Esophagus muscularis mucosa (tissue), 4 donors: ENCODE results near the gene GCKR. TPM values are rescaled to one million over a fixed set of nuclear protein-coding genes. Genes with fewer than 3 reads are reported as not detected.
"Not testable (repeated sequence)": the region's sequence is repeated elsewhere in the genome, so short reads cannot be mapped to it uniquely, and the experiment has no call there.

Source experiments
- DNase-seq: peaks from one replicate; pipeline ENCODE4 v3.0.0-alpha.2; 2017; ENCODE audit errors: extremely low spot score
- H3K27ac ChIP-seq, 4 donors: fragments of 200-600 bp; sonication (generic); replicated peaks in 1 of 4; 1 replicate in 3 of 4; 2 replicates in 1 of 4; pipeline ENCODE4 v1.5.1; 2016 to 2019; ENCODE audit warnings: mild to moderate bottlenecking in 1 of 4
- H3K27me3 ChIP-seq, 4 donors: fragments of 200-600 bp; sonication (generic); one replicate each; pipeline versions ENCODE4 v1.5.1 to v1.6.0; 2016 to 2019
- H3K36me3 ChIP-seq, 4 donors: fragments of 200-600 bp; sonication (generic); one replicate each; pipeline ENCODE4 v1.5.1; 2016 to 2019
- H3K4me1 ChIP-seq, 4 donors: fragments of 200-600 bp; sonication (generic); one replicate each; pipeline ENCODE4 v1.5.1; 2016 to 2019
- H3K4me3 ChIP-seq, 4 donors: fragments of 200-600 bp; sonication (generic); 1 replicate in 2 of 4; 2 replicates in 2 of 4; pipeline ENCODE4 v1.5.1; 2016 to 2019; ENCODE audit warnings: mild to moderate bottlenecking in 4 of 4, moderate library complexity in 1 of 4
- H3K9me3 ChIP-seq, 4 donors: fragments of 200-600 bp; sonication (generic); 1 replicate in 3 of 4; 2 replicates in 1 of 4; pipeline ENCODE4 v1.5.1; 2016 to 2019
- CTCF ChIP-seq, 3 experiments: fragments of 200-600 bp in 2 of 3; fragments of 450-650 bp in 1 of 3; sonication (generic) in 2 of 3; IDR thresholded peaks; one replicate each; pipeline ENCODE4 v1.5.1; 2017 to 2019; ENCODE audit warnings: antibody characterized with exemption in 3 of 3, mild to moderate bottlenecking in 2 of 3, moderate library complexity in 1 of 3
- EP300 ChIP-seq: sonication (generic); formaldehyde crosslinking; IDR thresholded peaks from one replicate; pipeline ENCODE4 v1.6.1; 2017; ENCODE audit warnings: antibody characterized with exemption
- POLR2A ChIP-seq: fragments of 450-650 bp; IDR thresholded peaks from one replicate; pipeline ENCODE4 v1.6.1; 2017; ENCODE audit warnings: antibody characterized with exemption, moderate library complexity, mild to moderate bottlenecking, low read depth
- POLR2AphosphoS5 ChIP-seq, 2 donors: sonication (generic); formaldehyde crosslinking; IDR thresholded peaks; one replicate each; pipeline ENCODE4 v1.6.1; 2017; ENCODE audit warnings: antibody characterized with exemption in 2 of 2
- WGBS: methylation state at CpG from one replicate; pipeline ENCODE4 v1.1.5; 2018; 5-methylcytosine and 5-hydroxymethylcytosine counted together
- intact Hi-C: fragments of 100-400 bp; cut with DNase I; formaldehyde crosslinking; loops from one replicate; pipeline ENCODE4 v1.15.1; 2023
- total RNA-seq, 4 donors: library from RNA; depleted of rRNA; stranded (reverse); fragments of >200 nt; gene quantifications; one replicate each; pipeline versions ENCODE4 v1.1.0 to v1.2.1, GENCODE V29; 2016

The GCKR gene
- total RNA-seq, 4 donors from 2014 or later = 0.23 TPM; not detected in 3

GRCh38 chr2:27545348-27546141 lies 48.9 kb downstream of the GCKR start:
- H3K4me1 ChIP-seq = no peaks in the 10 kb centered on the region
- no peak for TF ChIP-seq POLR2A
- no peak for TF ChIP-seq POLR2AphosphoS5 (IDR thresholded peaks at IDR 0.05)
- no peak for TF ChIP-seq EP300
- no peak for TF ChIP-seq CTCF (IDR thresholded peaks at IDR 0.05)
- H3K9me3 ChIP-seq = no peaks in the 10 kb centered on the region
- H3K4me3 ChIP-seq = no peak overlapping the region
- no peaks in the 10 kb centered on the region for H3K36me3 ChIP-seq
- intact Hi-C loops = no loop called here
- H3K27ac ChIP-seq = no peak overlapping the region
- no peaks in the 10 kb centered on the region for H3K27me3 ChIP-seq
- DNase-seq = no peak
- WGBS = 88% methylated on average over 5 of the region's 5 CpGs

GRCh38 chr2:27549303-27549702 lies 52.7 kb downstream of the GCKR start:
- WGBS = 83% methylated on average over 1 of the region's 1 CpG

GRCh38 chr2:27551514-27551913 lies 54.9 kb downstream of the GCKR start:
- no peak overlapping the region for H3K4me3 ChIP-seq
- intact Hi-C loops = no loop called here
- WGBS = 100% methylated on average over 1 of the region's 1 CpG

More at GRCh38 chr2:27549303-27549702, 52.7 kb downstream of the GCKR start:
- no peak overlapping the region for H3K27ac ChIP-seq
- peak; percentile 45 for DNase-seq
- no peaks in the 10 kb centered on the region for H3K9me3 ChIP-seq
- H3K4me1 ChIP-seq = no peaks in the 10 kb centered on the region
- no peaks in the 10 kb centered on the region for H3K27me3 ChIP-seq
- intact Hi-C loops = no loop called here
- H3K36me3 ChIP-seq = no peaks in the 10 kb centered on the region
- no peak overlapping the region for H3K4me3 ChIP-seq
- TF ChIP-seq POLR2AphosphoS5 (IDR thresholded peaks at IDR 0.05) = no peak
- no peak for TF ChIP-seq CTCF (IDR thresholded peaks at IDR 0.05)
- TF ChIP-seq EP300 = no peak

GRCh38 chr2:27552941-27553340 lies 56.3 kb downstream of the GCKR start:
- Histone ChIP-seq H3K27ac (no peak overlapping the region), H3K4me3 (no peak overlapping the region), H3K4me1 (no peaks in the 10 kb centered on the region), H3K27me3 (peaks cover 0 to 8% (median 0%) of the 10 kb centered on the region in 4 donors), H3K36me3 (no peaks in the 10 kb centered on the region), H3K9me3 (no peaks in the 10 kb centered on the region)
- no peak for TF ChIP-seq POLR2AphosphoS5 (IDR thresholded peaks at IDR 0.05)
- TF ChIP-seq EP300 = no peak
- no peak for TF ChIP-seq CTCF (IDR thresholded peaks at IDR 0.05)
- no peak for TF ChIP-seq POLR2A
- intact Hi-C loops = no loop called here
- peak; percentile 62 for DNase-seq
- 78% methylated on average over 2 of the region's 2 CpGs for WGBS

More at GRCh38 chr2:27551514-27551913, 54.9 kb downstream of the GCKR start:
- Histone ChIP-seq H3K27ac (no peak overlapping the region), H3K36me3 (no peaks in the 10 kb centered on the region), H3K9me3 (no peaks in the 10 kb centered on the region), H3K27me3 (peaks cover 0 to 8% (median 0%) of the 10 kb centered on the region in 4 donors), H3K4me1 (no peaks in the 10 kb centered on the region)
- no peak for TF ChIP-seq POLR2AphosphoS5 (IDR thresholded peaks at IDR 0.05)
- no peak for TF ChIP-seq EP300
- TF ChIP-seq POLR2A = no peak
- no peak for TF ChIP-seq CTCF (IDR thresholded peaks at IDR 0.05)
- peak; percentile 14 for DNase-seq

GRCh38 chr2:27554451-27554850 lies 57.8 kb downstream of the GCKR start:
- WGBS = 81% methylated on average over 3 of the region's 3 CpGs
- H3K9me3 ChIP-seq, H3K27me3 ChIP-seq, H3K36me3 ChIP-seq, H3K4me3 ChIP-seq, intact Hi-C loops, H3K4me1 ChIP-seq, H3K27ac ChIP-seq, DNase-seq: not testable (repeated sequence)
